ENCODE measurements around the gene ILF2.

ILF2 gene

DNA sequence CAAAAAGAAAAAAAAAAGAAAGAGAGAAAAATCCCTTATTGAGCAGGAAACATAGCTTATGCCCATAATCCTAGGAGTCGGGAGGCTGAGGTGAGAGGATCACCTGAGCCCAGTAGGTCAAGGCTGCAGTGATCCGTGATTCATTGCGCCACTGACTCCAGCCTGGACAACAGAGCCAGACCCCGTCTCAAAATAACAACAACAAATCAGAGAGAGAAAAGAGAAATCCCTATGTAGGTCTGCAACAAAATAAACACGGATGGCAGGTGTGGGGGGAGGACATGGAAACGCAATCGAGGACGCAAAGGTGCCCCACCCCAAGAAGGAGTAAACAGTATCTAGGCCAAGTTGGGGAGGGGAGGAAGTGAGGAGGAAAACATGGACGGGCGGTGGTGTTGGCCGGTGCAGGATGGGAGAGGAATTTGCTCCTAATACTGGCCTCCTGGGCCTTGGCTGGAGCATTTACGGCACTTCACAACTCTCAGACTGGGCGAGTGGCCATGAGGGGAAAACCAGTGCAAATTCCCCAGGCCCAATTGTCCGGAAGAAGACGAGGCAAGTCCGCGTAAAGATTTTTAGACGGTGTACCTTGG lies 37.5 kb downstream of the ILF2 start:
- FAIRE-seq (no peak), DNase-seq (ENCODE audit: insufficient read length) (no peak)
- TF ChIP-seq TAF1 (IDR thresholded peaks at IDR 0.05; ENCODE audit: borderline replicate concordance, low read depth, low read length) (no peak), POLR2AphosphoS5 (IDR thresholded peaks at IDR 0.05; ENCODE audit: low read depth, low read length) (no peak), POLR2A (IDR thresholded peaks at IDR 0.05; ENCODE audit: low read depth, low read length) (no peak)

DNA sequence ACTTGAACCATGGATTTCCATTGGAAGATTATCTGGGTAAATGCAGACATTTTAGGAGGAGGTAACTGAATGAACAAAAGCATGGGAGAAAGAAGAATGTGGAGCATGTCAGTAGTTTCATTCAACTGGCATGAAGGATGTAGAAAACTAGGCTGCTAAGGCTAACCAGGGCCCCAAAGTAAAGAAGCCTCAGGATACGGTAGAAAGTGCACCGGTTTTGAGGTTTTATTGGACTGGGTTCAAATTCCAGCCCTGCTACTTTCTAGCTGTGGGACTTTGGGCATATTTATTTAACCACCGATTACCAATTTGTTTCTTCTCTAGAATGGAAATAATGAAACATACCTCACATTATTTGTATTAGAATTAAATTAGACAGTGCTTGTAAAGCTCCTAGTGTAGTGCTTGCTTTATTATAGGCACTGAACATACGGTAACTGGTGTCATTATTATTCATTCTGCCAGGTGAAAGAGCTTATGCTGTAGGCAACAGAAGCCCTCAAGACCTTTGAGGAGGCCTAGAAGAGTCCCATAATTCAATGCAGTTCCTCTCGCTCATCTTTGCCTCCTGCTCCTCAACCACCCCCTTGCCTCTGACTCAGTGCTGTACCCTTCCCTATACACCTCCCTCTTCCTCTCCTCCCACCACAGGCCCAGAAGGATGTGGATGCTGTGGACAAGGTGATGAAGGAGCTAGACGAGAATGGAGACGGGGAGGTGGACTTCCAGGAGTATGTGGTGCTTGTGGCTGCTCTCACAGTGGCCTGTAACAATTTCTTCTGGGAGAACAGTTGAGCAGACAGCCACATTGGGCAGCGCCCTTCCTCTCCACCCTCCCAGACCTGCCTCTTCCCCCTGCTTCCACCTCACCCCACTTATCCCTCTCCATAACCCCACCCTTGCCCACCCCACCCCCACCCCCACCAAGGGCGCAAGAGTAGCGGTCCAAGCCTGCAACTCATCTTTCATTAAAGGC lies 39.5 kb downstream of the ILF2 start:
- FAIRE-seq (no peak), DNase-seq (ENCODE audit: insufficient read length) (no peak)
- TF ChIP-seq TAF1 (IDR thresholded peaks at IDR 0.05; ENCODE audit: borderline replicate concordance, low read depth, low read length) (no peak), POLR2A (IDR thresholded peaks at IDR 0.05; ENCODE audit: low read depth, low read length) (no peak), POLR2AphosphoS5 (IDR thresholded peaks at IDR 0.05; ENCODE audit: low read depth, low read length) (no peak)

DNA sequence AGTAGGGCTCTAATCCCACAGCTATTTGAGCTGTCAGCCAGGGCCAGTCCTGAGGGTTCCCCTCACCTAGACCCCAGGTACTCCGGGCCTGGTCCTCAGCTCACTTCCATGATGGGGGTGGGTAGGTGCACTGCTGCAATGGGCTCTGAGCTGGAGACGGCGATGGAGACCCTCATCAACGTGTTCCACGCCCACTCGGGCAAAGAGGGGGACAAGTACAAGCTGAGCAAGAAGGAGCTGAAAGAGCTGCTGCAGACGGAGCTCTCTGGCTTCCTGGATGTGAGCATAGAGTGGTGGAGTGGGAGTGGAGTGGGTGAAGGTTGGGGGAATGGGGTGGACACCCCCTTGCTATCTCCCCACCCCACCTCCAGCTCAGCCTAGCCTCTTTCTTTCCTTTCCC lies 40.4 kb downstream of the ILF2 start:
- TF ChIP-seq POLR2AphosphoS5 (IDR thresholded peaks at IDR 0.05; ENCODE audit: low read depth, low read length) (no peak), TAF1 (IDR thresholded peaks at IDR 0.05; ENCODE audit: borderline replicate concordance, low read depth, low read length) (no peak), POLR2A (IDR thresholded peaks at IDR 0.05; ENCODE audit: low read depth, low read length) (no peak)
- no peak for FAIRE-seq
- DNase-seq (ENCODE audit: insufficient read length), result no peak

DNA sequence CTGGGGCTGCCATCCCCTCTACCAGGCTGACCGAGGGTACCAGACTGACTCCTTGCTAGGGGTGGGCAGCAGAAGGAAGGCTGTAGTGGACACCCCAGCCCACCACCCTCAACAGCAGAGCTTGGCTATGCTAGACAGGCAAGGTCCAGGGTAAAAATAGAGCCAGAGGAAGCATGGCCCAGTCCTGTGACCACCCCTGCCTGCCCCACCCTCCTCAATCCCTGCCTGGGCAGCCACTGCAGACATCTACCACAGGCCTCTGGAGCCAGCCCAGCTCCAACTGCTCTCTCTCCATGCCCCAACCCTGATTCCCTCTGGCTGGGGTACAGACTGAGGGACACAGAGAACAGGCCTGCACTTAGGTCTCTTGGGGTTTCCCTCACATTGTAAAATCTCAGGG lies 40.8 kb downstream of the ILF2 start:
- TF ChIP-seq TAF1 (IDR thresholded peaks at IDR 0.05; ENCODE audit: borderline replicate concordance, low read depth, low read length) (no peak), POLR2A (IDR thresholded peaks at IDR 0.05; ENCODE audit: low read depth, low read length) (no peak), POLR2AphosphoS5 (IDR thresholded peaks at IDR 0.05; ENCODE audit: low read depth, low read length) (no peak)
- DNase-seq (ENCODE audit: insufficient read length), result no peak
- FAIRE-seq, result no peak

DNA sequence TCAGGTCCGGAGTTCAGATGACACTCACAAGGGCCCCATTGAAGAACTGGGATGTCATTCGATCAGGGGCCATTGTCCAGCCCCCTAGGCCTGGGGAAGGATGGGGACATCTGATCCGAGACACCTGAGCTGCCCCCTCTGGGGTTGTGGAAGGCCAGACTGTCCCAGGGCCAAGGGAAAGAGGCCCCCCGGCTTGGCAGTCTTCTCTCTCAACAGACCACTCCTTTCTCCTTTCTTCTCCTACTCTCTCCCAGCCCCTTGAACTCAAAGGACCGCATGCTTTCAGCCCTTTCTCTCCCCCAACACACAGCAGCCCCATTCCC lies 41.5 kb downstream of the ILF2 start:
- no peak for DNase-seq (ENCODE audit: insufficient read length)
- TF ChIP-seq POLR2AphosphoS5 (IDR thresholded peaks at IDR 0.05; ENCODE audit: low read depth, low read length) (no peak), POLR2A (IDR thresholded peaks at IDR 0.05; ENCODE audit: low read depth, low read length) (no peak), TAF1 (IDR thresholded peaks at IDR 0.05; ENCODE audit: borderline replicate concordance, low read depth, low read length) (no peak)
- no peak for FAIRE-seq

DNA sequence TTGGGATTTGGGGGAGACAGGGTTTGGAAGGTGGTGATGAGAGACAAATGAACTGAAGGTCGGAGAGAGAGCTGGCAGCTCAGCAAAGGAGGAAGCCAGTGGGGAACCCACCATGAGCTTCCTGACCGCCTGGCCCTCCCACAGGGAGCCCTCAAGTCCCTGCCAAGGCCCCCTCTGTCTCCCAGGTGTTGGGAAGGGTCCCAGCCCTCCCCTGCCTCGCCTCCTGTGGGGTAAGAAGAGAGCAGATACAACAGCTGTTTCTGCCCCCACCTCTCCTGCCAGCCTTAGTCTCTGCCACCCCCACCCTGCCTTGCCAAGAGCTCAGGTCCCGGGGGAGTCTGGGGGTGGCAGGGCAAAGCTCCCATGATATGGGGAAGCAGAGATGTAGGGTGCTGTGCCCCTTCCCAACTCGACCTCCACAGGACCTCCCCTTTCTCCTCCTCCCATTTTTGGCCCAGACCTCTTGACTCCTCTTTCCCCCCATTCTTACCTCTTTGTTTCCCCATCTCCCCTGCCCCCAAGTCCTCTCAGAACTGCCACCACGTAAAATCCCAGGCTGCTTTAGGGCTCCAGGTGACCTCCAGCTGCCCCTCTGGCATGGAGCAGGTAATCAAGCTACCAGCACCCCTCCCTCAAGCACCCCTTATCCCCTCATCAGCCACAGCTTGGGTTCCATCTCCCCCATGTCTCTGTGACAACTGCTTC lies 42.0 kb downstream of the ILF2 start:
- FAIRE-seq (no peak), DNase-seq (ENCODE audit: insufficient read length) (no peak)

DNA sequence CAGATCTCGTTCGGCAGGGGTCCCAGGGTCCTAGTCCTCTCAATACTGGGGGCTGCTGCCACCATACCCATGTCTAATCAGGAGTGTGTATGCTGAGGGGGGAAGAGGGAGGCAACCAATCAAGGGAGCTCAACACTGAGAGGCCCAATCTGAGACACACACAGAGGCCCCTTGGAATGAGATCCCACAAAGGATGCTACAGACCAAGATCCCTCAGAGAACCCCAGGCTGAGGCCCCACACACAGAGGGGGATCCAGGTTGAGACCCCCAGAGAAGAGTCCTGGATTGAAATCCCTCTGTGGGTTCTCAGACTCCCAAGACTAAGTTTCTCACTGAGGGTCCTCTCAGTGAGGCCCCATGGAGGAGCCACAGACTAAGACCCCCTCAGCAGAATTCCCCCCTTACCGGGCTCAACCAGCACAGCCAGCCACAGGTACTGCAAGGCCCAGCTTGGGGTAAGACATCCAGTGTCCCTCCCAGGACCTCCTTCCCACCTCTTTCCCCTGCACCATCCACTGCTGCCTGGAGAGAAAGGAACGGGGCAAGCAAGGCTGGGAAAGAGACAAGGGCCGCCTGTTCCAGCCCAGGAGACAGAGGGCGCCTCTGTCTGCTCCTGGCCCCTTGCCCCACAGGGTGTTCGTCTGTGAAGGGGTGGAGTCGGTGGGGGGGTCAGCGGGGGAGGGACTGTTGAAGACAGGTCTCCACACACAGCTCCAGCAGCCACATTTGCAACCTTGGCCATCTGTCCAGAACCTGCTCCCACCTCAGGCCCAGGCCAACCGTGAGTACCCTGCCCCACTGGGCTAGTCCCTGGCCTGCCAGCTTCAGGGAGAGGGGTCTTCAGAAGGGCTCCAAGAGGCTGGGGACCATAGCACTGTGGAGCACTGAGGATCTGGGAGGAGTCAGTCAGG lies 42.8 kb downstream of the ILF2 start, which contains the start of gene S100A1:
Gene S100A1 (plus strand): TSS at position 720 of the 912 bp plus-strand sequence. CDS start 2,088 bp downstream, outside the sequence.
- FAIRE-seq, result no peak
- no peak for DNase-seq (ENCODE audit: insufficient read length)
- TF ChIP-seq POLR2A (IDR thresholded peaks at IDR 0.05; ENCODE audit: low read depth, low read length) (no peak), TAF1 (IDR thresholded peaks at IDR 0.05; ENCODE audit: borderline replicate concordance, low read depth, low read length) (no peak), POLR2AphosphoS5 (IDR thresholded peaks at IDR 0.05; ENCODE audit: low read depth, low read length) (no peak)

More for the DNA sequence above, 42.0 kb downstream of the ILF2 start:
- no peak for TF ChIP-seq POLR2A (IDR thresholded peaks at IDR 0.05; ENCODE audit: low read depth, low read length)
- TF ChIP-seq TAF1 (IDR thresholded peaks at IDR 0.05; ENCODE audit: borderline replicate concordance, low read depth, low read length), result no peak

DNA sequence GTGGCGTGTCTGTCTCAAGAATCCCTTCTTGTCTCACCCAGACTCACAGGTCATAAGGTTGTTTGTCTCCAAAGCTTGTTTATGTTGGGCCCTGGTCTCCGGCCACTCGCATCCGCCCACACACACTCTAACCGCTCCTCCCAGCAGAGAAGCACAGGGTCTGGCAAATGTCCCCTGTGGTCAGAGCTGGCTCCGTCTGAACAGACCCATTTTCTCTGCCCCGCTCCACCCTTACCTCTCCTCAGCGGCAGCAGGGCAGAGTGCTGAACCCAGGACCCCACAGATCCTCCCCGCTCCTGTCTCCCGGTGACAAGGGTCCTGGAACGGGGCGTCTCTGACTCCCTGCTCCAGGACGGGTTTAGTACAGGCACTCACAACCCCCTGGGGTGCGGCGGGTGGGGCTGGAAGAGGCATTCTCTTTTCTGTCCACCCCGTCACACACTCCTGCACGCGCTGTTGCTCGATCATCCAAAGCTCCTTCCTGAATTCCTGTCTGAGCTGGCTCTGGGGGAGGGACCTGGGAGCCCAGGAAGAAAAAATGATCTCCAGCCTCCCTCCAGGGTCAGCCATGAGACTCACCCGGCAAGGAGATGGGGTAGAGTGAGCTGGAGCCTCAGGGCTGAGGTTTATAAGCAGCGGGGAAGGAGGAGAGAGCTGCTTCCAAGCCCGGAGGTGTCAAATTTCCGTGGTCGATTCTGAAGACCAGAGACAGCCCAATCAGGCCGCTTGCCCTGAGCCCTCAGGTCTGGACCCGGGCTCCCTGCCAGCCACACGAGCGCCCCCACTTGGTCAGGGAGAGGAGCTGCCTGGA lies 43.7 kb downstream of the ILF2 start, which contains the start of gene S100A13:
Gene S100A13 (minus strand): TSS at position 602 of the 811 bp plus-strand sequence. CDS start 1,033 bp downstream, outside the sequence.
- DNase-seq (ENCODE audit: insufficient read length), result peak; percentile 76
- no peak; the same call in 1 of the 2 replicates for TF ChIP-seq TAF1 (IDR thresholded peaks at IDR 0.05; ENCODE audit: borderline replicate concordance, low read depth, low read length)
- no peak for TF ChIP-seq POLR2AphosphoS5 (IDR thresholded peaks at IDR 0.05; ENCODE audit: low read depth, low read length)
- TF ChIP-seq POLR2A (IDR thresholded peaks at IDR 0.05; ENCODE audit: low read depth, low read length), result peak; percentile 42; the same call in 1 of the 2 replicates
- FAIRE-seq, result peak; percentile 21

DNA sequence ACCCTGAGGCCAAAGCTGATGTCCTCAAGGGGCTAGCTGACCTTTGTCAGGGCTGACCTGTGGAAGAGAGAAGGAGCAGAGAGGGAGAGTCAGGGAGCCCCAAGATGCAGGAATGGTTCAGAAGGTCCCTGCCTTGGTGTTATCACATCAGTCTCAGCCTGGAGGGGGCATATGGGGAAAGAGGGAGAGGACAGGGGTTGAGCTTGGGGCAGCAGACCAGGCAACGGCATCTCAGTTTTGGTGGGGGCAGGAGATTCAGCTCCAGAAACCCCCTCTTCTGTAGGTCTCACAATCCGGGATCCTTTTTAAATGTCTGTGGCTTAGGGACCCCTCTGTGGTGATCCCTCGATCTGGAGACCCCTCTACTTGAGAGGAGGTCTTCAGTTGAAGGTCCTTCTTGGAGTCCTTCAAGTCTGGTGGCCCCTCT lies 44.3 kb downstream of the ILF2 start:
- FAIRE-seq (no peak), DNase-seq (ENCODE audit: insufficient read length) (no peak)
- no peak for TF ChIP-seq POLR2AphosphoS5 (IDR thresholded peaks at IDR 0.05; ENCODE audit: low read depth, low read length)
- TF ChIP-seq POLR2A (IDR thresholded peaks at IDR 0.05; ENCODE audit: low read depth, low read length), result no peak
- no peak for TF ChIP-seq TAF1 (IDR thresholded peaks at IDR 0.05; ENCODE audit: borderline replicate concordance, low read depth, low read length)

All from GM12892 (cell line).